Lower leg skin (tissue), 4 donors: ENCODE measurements around the gene HOMER2. TPM values are rescaled to one million over a fixed set of nuclear protein-coding genes. Genes with fewer than 3 reads are reported as not detected.

Experiments
- DNase-seq, 2 donors: peaks; one replicate each; pipeline ENCODE4 v3.0.0-alpha.2; 2019; ENCODE audit warnings: low spot score in 2 of 2
- H3K4me3 ChIP-seq: fragments of 200-600 bp; sonication (generic); 2 replicates; pipeline ENCODE4 v1.5.1; 2017; ENCODE audit warnings: mild to moderate bottlenecking, low read depth; ENCODE audit not compliant: poor library complexity, severe bottlenecking
- CTCF ChIP-seq, 3 donors: fragments of 450-650 bp; IDR thresholded peaks; one replicate each; pipeline ENCODE4 v1.5.1; 2016; ENCODE audit warnings: antibody characterized with exemption in 3 of 3, mild to moderate bottlenecking in 3 of 3, moderate library complexity in 2 of 3
- POLR2A ChIP-seq, 2 donors: fragments of 450-650 bp; IDR thresholded peaks; one replicate each; pipeline ENCODE4 v1.6.1; 2016 to 2017; ENCODE audit warnings: antibody characterized with exemption in 2 of 2, mild to moderate bottlenecking in 1 of 2, moderate library complexity in 1 of 2
- WGBS, 2 donors: methylation state at CpG; one replicate each; pipeline ENCODE4 v1.1.5; 2018; 5-methylcytosine and 5-hydroxymethylcytosine counted together
- intact Hi-C: fragments of 100-400 bp; cut with DNase I; formaldehyde crosslinking; loops from one replicate; pipeline ENCODE4 v1.15.0; 2023; ENCODE audit warnings: low total_unique reads
- total RNA-seq, 4 donors: library from RNA; depleted of rRNA; stranded (reverse); fragments of >200 nt; gene quantifications; one replicate each; pipeline ENCODE4 v1.1.0, GENCODE V29; 2016

The HOMER2 gene
- total RNA-seq, 4 donors from 2014 or later: 88.3 to 129 (median 108) TPM

GRCh38 chr15:82803793-82804574 lies 148.5 kb downstream of the HOMER2 start:
- H3K4me3 ChIP-seq: no peak overlapping the region
- intact Hi-C loops: no loop called here
- WGBS, 2 donors: 84 to 91% methylated on average over 2 of the region's 2 CpGs
- DNase-seq: no peak
- no peak for TF ChIP-seq CTCF (IDR thresholded peaks at IDR 0.05)
- no peak for TF ChIP-seq POLR2A (IDR thresholded peaks at IDR 0.05)

- 67 to 100% methylated on average over 1 of the region's 1 CpG for WGBS, 2 donors
- H3K4me3 ChIP-seq: no peak overlapping the region
- DNase-seq: no peak
- no peak for TF ChIP-seq CTCF (IDR thresholded peaks at IDR 0.05)
- no peak for TF ChIP-seq POLR2A (IDR thresholded peaks at IDR 0.05)
- intact Hi-C loops: no loop called here
These were observed 150.0 kb downstream of the HOMER2 start for GRCh38 chr15:82802497-82802896.

- 62 to 74% methylated on average over 7 of the region's 7 CpGs for WGBS, 2 donors
- no peak for DNase-seq
- intact Hi-C loops: no loop called here
- TF ChIP-seq POLR2A (IDR thresholded peaks at IDR 0.05): no peak
- TF ChIP-seq CTCF (IDR thresholded peaks at IDR 0.05): no peak
- H3K4me3 ChIP-seq: no peak overlapping the region
These were observed 153.2 kb downstream of the HOMER2 start for GRCh38 chr15:82799183-82799841.

Other genes with a start within 250 kb of the HOMER2 start
- 1 to 10 TPM; 1.3 to 6.2 (median 2.4) TPM for gene AP3B2, start 242.8 kb downstream of the HOMER2 start, total RNA-seq
- under 1 TPM in 1 of 4 donors, not detected in 3; 0.19 TPM for gene FSD2, start 146.7 kb downstream of the HOMER2 start, total RNA-seq
- 10 to 100 TPM; 11.0 to 20.0 (median 11.4) TPM for gene WHAMM, start 143.1 kb downstream of the HOMER2 start, total RNA-seq
- gene RAMAC, start 33.5 kb upstream of the HOMER2 start, total RNA-seq: 10 to 100 TPM; 26.5 to 32.1 (median 29.5) TPM
- 10 to 100 TPM in 3 of 4 donors, 1 to 10 TPM in 1; 8.6 to 28.2 (median 22.5) TPM for gene C15orf40, start 58.9 kb upstream of the HOMER2 start, total RNA-seq
- gene BTBD1, start 114.5 kb upstream of the HOMER2 start, total RNA-seq: 10 to 100 TPM; 46.2 to 57.5 (median 50.8) TPM
- gene TM6SF1, start 154.9 kb upstream of the HOMER2 start, total RNA-seq: 1 to 10 TPM; 2.0 to 3.5 (median 2.4) TPM